ENCODE data around the gene RPL3. TPM values are rescaled to one million over a fixed set of nuclear protein-coding genes. Genes with fewer than 3 reads are reported as not detected.
A peak's percentile ranks its signal among the peaks of the same experiment; 100 is the strongest.

Gene RPL3
- total and polyA plus RNA-seq, 4 donors, result 580 to 1,767 (median 1,184) TPM

DNA sequence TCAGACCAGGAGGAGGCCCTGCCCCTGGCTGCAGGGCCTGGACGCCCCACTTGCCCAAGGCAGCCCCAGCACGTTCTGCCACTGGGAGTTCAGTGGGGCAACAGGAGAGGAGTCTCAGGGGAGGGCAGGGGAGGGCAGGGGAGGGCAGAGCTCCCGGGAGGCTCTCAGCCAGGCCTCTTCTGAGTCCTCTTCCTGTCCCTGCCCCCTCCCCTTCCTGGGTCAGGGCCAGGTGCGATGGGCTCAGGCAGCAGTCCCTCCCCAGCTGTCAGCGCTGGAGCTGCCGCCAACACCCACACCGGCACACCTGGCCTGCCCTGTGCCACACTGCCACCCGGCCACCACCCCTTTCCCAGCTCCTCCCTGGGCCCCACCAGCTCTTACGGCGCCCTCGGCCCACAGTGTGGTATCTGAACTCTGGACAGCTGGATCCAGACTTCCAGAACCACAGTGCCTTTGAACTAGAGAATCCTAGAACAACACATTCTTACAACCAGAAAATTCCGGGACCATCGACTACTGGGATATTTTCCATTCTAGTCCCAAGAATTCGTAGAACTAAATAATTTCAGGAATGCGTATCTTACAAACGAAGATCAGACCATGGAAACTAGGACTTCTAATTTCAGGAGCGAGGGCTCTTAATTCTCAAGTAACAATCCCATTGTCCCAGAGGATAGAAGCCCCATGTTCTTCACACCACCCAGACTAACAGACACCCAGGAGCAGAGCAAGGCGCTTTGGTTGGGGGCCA is 21.8 kb downstream of the RPL3 start:
- TF ChIP-seq RAD21 (IDR thresholded peaks at IDR 0.05), result no peak
- TF ChIP-seq, protein P1, sequence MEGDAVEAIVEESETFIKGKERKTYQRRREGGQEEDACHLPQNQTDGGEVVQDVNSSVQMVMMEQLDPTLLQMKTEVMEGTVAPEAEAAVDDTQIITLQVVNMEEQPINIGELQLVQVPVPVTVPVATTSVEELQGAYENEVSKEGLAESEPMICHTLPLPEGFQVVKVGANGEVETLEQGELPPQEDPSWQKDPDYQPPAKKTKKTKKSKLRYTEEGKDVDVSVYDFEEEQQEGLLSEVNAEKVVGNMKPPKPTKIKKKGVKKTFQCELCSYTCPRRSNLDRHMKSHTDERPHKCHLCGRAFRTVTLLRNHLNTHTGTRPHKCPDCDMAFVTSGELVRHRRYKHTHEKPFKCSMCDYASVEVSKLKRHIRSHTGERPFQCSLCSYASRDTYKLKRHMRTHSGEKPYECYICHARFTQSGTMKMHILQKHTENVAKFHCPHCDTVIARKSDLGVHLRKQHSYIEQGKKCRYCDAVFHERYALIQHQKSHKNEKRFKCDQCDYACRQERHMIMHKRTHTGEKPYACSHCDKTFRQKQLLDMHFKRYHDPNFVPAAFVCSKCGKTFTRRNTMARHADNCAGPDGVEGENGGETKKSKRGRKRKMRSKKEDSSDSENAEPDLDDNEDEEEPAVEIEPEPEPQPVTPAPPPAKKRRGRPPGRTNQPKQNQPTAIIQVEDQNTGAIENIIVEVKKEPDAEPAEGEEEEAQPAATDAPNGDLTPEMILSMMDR (IDR thresholded peaks at IDR 0.05; ENCODE audit: low read depth, low read length, missing input control), result no peak
- no peak for TF ChIP-seq EGR1 (IDR thresholded peaks at IDR 0.05; ENCODE audit: low read depth in 2 of 2)
- no peak for TF ChIP-seq FOXA1 (IDR thresholded peaks at IDR 0.05)
- TF ChIP-seq RXRA (IDR thresholded peaks at IDR 0.05), result peak in 1 of 2 donors; percentile 7
- TF ChIP-seq, protein P2, sequence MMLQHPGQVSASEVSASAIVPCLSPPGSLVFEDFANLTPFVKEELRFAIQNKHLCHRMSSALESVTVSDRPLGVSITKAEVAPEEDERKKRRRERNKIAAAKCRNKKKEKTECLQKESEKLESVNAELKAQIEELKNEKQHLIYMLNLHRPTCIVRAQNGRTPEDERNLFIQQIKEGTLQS (IDR thresholded peaks at IDR 0.05), result no peak
- TF ChIP-seq, protein P3, sequence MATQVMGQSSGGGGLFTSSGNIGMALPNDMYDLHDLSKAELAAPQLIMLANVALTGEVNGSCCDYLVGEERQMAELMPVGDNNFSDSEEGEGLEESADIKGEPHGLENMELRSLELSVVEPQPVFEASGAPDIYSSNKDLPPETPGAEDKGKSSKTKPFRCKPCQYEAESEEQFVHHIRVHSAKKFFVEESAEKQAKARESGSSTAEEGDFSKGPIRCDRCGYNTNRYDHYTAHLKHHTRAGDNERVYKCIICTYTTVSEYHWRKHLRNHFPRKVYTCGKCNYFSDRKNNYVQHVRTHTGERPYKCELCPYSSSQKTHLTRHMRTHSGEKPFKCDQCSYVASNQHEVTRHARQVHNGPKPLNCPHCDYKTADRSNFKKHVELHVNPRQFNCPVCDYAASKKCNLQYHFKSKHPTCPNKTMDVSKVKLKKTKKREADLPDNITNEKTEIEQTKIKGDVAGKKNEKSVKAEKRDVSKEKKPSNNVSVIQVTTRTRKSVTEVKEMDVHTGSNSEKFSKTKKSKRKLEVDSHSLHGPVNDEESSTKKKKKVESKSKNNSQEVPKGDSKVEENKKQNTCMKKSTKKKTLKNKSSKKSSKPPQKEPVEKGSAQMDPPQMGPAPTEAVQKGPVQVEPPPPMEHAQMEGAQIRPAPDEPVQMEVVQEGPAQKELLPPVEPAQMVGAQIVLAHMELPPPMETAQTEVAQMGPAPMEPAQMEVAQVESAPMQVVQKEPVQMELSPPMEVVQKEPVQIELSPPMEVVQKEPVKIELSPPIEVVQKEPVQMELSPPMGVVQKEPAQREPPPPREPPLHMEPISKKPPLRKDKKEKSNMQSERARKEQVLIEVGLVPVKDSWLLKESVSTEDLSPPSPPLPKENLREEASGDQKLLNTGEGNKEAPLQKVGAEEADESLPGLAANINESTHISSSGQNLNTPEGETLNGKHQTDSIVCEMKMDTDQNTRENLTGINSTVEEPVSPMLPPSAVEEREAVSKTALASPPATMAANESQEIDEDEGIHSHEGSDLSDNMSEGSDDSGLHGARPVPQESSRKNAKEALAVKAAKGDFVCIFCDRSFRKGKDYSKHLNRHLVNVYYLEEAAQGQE (IDR thresholded peaks at IDR 0.05), result peak; percentile 51
- 41% methylated on average over 18 of the region's 18 CpGs for WGBS
- H3K9ac ChIP-seq (ENCODE audit: low read depth in 1 of 2, low read length in 2 of 2), result no peak overlapping the region
- DNase-seq (ENCODE audit: low spot score), result no peak
- H3K36me3 ChIP-seq (ENCODE audit: control insufficient read depth in 4 of 4, insufficient read depth in 3 of 4, low read depth in 1 of 4, low read length in 3 of 4), result no peaks in the 10 kb centered on the region
- no peak overlapping the region for H3K4me3 ChIP-seq (ENCODE audit: low read depth in 1 of 3, low read length in 3 of 3)
- H3K27ac ChIP-seq (ENCODE audit: low read depth in 1 of 2, low read length in 2 of 2), result peak overlapping the region; percentile 32 to 52
- H3K27me3 ChIP-seq (ENCODE audit: control insufficient read depth in 4 of 4, insufficient read depth in 4 of 4, low read length in 3 of 4), result no peaks in the 10 kb centered on the region
- no peaks in the 10 kb centered on the region for H3K9me3 ChIP-seq (ENCODE audit: control insufficient read depth in 4 of 4, low read length in 3 of 4)
- H3K4me1 ChIP-seq (ENCODE audit: control insufficient read depth in 4 of 4, insufficient read depth in 4 of 4, low read length in 3 of 4), result peaks cover 18 to 54% (median 47%) of the 10 kb centered on the region in 4 donors

DNA sequence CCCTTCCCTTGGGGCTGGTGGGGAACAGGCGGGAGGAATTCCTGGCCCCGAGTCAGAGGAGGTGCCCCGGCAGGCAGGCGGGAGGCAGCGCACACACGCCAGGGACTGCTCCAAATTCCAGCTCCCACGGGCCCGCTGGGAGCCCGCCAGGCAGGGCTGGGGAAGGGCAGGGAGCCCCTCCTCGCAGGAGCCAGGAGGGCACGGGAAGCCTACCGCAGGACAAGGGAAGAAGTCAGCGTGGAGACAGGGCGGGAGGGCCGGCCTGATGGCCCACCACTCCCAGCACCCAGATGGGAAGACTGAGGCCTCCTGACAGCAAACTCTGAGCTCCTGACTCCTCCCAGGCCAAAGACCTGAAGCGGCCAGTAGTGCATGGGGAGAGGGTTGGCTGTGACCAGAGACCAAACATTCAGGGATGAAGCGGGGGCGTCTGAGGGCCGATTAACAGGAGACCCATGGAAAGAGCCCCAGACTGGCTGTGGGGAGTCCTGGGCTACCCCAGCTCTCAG is 22.4 kb downstream of the RPL3 start:
- peak overlapping the region; percentile 32 to 52 for H3K27ac ChIP-seq (ENCODE audit: low read depth in 1 of 2, low read length in 2 of 2)
- H3K9ac ChIP-seq (ENCODE audit: low read depth in 1 of 2, low read length in 2 of 2), result no peak overlapping the region
- H3K9me3 ChIP-seq (ENCODE audit: control insufficient read depth in 4 of 4, low read length in 3 of 4), result no peaks in the 10 kb centered on the region
- peaks cover 22 to 54% (median 46%) of the 10 kb centered on the region in 4 donors for H3K4me1 ChIP-seq (ENCODE audit: control insufficient read depth in 4 of 4, insufficient read depth in 4 of 4, low read length in 3 of 4)
- H3K36me3 ChIP-seq (ENCODE audit: control insufficient read depth in 4 of 4, insufficient read depth in 3 of 4, low read depth in 1 of 4, low read length in 3 of 4), result no peaks in the 10 kb centered on the region
- no peak overlapping the region for H3K4me3 ChIP-seq (ENCODE audit: low read depth in 1 of 3, low read length in 3 of 3)
- no peak for DNase-seq (ENCODE audit: low spot score)
- no peaks in the 10 kb centered on the region for H3K27me3 ChIP-seq (ENCODE audit: control insufficient read depth in 4 of 4, insufficient read depth in 4 of 4, low read length in 3 of 4)
- 44% methylated on average over 19 of the region's 19 CpGs for WGBS
- TF ChIP-seq, protein P3 (IDR thresholded peaks at IDR 0.05), result no peak
- TF ChIP-seq TAF1 (conservative IDR thresholded peaks at IDR 0.05) (no peak), FOXA2 (IDR thresholded peaks at IDR 0.05) (no peak), HNF4A (conservative IDR thresholded peaks at IDR 0.05) (no peak), GABPA (IDR thresholded peaks at IDR 0.05 in 1 of 2, conservative IDR thresholded peaks at IDR 0.05 in 1 of 2) (no peak), EGR1 (IDR thresholded peaks at IDR 0.05; ENCODE audit: low read depth in 2 of 2) (no peak), RAD21 (IDR thresholded peaks at IDR 0.05) (no peak), HNF4G (IDR thresholded peaks at IDR 0.05) (no peak), SP1 (IDR thresholded peaks at IDR 0.05) (no peak)
- TF ChIP-seq, protein P2 (IDR thresholded peaks at IDR 0.05), result no peak
- TF ChIP-seq, protein P1 (IDR thresholded peaks at IDR 0.05; ENCODE audit: low read depth, low read length, missing input control), result no peak
- TF ChIP-seq, protein P4, sequence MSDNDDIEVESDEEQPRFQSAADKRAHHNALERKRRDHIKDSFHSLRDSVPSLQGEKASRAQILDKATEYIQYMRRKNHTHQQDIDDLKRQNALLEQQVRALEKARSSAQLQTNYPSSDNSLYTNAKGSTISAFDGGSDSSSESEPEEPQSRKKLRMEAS (IDR thresholded peaks at IDR 0.05), result no peak
- TF ChIP-seq, protein P5, sequence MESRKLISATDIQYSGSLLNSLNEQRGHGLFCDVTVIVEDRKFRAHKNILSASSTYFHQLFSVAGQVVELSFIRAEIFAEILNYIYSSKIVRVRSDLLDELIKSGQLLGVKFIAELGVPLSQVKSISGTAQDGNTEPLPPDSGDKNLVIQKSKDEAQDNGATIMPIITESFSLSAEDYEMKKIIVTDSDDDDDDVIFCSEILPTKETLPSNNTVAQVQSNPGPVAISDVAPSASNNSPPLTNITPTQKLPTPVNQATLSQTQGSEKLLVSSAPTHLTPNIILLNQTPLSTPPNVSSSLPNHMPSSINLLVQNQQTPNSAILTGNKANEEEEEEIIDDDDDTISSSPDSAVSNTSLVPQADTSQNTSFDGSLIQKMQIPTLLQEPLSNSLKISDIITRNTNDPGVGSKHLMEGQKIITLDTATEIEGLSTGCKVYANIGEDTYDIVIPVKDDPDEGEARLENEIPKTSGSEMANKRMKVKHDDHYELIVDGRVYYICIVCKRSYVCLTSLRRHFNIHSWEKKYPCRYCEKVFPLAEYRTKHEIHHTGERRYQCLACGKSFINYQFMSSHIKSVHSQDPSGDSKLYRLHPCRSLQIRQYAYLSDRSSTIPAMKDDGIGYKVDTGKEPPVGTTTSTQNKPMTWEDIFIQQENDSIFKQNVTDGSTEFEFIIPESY (IDR thresholded peaks at IDR 0.05), result no peak
